Measurements from ENCODE around the gene GALNT3.

GRCh38 chr2:165778187-165778556 lies 15.9 kb downstream of the GALNT3 start:
- TF ChIP-seq CTCF (IDR thresholded peaks at IDR 0.05) (no peak), POLR2A (IDR thresholded peaks at IDR 0.05) (no peak)
